NOMO-1 (cell line): ENCODE results near the gene RHOG.

Experiments used
- DNase-seq, 2 experiments: peaks; one replicate each; lab custom pipeline; 2025; ENCODE audit not compliant: unreplicated experiment in 2 of 2; lab: John Stamatoyannopoulos, UW

RHOG gene

DNA sequence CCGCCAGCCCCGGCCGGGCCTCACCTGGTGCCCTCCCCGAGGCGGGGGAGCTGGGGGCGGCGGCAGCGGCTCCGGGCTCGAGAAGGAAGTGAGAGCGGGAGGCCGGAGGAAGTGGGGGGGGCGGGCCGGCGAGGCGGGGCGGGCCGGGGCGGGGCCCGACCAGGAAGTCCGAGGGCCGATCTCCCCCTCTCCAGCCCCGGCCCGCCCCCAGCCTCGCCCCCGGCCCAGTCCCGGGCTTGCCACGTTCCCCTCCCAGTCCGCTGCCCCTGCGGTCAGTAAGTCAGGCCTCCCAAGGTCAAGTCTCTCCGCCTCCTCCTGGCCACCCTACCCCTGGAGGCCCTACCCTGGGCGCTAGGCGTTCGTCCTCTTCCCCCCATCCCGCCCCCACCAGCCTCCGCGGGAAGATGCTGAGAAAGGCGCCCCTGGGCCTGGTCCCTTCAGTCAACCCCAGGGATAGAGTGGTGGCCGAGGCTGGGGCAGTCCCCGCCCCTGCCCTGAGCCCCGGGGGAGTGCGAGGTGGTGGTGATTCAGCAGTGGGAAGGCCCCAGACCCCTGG, at the start of gene RHOG:
Gene RHOG, minus strand, starts transcription at position 90 of the 556 bp plus-strand sequence. CDS start 12,821 bp downstream, outside the sequence.
- DNase-seq = peak; percentile 88 to 95

DNA sequence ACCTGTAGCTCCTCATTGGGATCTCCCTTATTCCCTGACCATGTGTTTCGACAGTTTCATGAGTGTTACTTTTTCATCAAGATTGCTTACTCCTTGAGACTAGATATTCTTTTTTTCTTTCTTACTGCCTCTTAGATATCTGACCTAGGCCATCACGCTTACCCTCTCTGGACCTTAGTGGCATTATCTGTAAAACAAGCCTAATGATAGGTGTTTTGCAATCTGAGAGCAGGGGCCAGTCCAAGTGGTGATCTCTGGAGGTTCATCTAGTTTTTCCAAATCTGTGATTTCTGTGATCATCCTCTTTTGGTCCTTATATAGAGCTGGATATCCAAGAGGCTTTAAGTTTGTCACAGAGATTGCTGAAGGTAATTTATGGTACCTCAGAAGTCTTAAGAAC, 49.3 kb upstream of the RHOG start:
- no peak for DNase-seq

GRCh38 chr11:3888876-3889275, 48.1 kb upstream of the RHOG start:
- no peak for DNase-seq

DNA sequence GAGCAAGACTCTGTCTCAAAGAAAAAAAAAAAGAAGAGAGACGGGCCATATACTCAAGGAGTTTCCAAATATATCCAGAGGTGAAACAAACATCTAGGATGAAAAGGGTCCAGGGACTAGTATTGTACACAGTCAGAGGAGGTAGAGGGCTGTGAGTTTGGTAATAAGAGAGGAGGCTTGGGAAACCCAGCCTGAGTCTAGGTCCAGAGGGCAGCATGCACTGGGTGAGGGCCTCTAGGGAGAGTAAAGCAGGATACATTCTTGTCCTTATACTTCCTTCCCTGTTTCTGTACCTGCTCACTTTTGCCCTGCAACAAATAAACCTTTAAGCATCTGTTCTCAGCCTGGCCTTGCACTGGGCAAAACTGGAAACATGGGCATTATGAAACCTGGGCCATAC, 46.2 kb upstream of the RHOG start:
- no peak for DNase-seq

DNA sequence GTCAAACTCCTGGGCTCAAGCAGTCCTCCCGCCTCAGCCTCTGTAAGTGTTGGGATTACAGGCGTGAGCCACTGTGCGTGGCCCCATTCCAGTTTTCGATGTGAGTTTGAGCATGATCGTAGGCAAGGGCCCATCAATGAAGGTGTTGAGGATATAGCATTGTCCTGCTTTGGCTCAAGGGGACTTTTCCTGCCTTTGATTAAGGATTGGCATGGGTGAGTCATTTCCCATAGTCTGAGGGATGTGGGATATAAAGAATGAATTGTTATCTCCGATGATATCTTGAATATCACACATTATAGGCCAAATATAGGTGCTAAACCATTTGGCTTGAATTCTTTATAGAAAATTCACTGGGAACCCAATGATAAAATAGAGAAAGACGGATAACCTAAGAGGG, 45.1 kb upstream of the RHOG start:
- DNase-seq = no peak

- DNase-seq = no peak
These were observed 41.9 kb upstream of the RHOG start for GRCh38 chr11:3882655-3883054.

GRCh38 chr11:3880724-3881123, 40.0 kb upstream of the RHOG start:
- DNase-seq = no peak

- DNase-seq = no peak
These were observed 39.3 kb upstream of the RHOG start for GRCh38 chr11:3879967-3880542.

- DNase-seq = peak in 1 of 2 experiments; percentile 63
These were observed 38.6 kb upstream of the RHOG start for GRCh38 chr11:3879216-3879966.

GRCh38 chr11:3878258-3878584, 37.5 kb upstream of the RHOG start:
- no peak for DNase-seq

- DNase-seq = no peak
These were observed 36.9 kb upstream of the RHOG start for GRCh38 chr11:3877364-3878257.

- DNase-seq = no peak
These were observed 35.9 kb upstream of the RHOG start for GRCh38 chr11:3876613-3877012.

DNA sequence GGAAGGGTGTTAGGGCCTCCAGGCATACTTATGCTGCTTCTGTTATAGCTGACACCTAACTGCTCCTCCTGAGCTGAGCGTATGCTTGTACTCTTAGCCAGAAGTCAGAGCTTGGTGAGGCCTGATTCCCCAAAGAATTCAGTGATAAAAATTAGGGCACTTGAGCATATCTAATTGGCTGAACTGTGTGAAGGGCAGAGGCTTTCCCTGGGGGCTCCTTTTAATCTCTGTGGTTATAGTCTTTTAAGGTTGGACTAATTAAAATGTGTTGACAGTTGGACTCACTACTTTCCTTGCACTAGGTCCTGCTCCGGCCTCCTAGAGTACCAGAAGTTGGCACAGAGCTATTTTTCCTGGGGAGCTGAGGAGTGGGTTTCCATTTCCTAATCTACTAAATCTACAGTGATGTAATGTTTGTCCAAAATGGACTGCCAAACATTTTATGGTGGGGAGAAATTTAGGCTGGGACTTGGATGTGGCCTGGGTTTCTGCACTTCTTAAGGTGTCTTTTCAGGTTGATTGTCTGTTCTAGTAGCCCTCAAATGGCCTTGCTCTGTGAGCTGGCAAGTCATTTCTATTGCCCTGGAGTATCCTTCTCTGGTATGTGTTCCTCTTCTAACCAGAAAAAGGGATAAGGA, 33.1 kb upstream of the RHOG start:
- DNase-seq = no peak

- DNase-seq = no peak
These were observed 26.7 kb upstream of the RHOG start for GRCh38 chr11:3867209-3868091.

DNA sequence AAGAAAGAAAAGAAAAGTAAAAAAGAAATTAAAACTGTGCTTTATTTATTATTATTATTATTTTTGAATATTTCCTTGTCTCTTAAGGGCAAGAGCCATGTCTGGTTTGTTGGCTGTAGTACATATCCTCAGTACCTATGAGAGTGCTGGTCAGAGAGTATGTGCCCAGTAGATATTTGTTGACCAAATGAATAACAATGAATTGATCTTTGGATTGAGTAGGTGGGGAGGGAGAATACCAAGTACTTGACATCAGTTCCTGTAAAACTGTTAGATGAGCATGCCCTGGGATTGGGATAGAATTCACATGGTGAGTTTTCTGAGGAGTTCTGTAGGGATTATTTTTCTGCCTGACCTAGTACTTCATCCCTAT, 26.1 kb upstream of the RHOG start:
- DNase-seq = no peak

DNA sequence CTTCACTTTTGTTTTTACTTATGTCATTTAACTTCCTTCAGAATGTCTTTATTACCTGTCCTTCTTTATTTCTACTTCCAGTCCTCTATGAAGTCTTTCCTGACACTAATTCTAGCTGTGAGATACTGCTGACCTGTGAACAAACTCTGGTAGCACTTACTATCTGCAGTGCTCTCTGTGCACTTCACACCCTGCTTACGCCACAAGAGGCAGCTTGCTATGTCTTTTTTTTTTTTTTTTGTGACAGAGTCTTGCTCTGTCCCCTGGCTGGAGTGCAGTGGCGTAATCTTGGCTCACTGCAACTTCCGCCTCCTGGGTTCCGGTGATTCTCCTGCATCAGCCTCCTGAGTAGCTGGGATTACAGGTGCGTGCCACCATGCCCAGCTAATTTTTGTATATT, 25.4 kb upstream of the RHOG start:
- peak; percentile 46 to 59 for DNase-seq

DNA sequence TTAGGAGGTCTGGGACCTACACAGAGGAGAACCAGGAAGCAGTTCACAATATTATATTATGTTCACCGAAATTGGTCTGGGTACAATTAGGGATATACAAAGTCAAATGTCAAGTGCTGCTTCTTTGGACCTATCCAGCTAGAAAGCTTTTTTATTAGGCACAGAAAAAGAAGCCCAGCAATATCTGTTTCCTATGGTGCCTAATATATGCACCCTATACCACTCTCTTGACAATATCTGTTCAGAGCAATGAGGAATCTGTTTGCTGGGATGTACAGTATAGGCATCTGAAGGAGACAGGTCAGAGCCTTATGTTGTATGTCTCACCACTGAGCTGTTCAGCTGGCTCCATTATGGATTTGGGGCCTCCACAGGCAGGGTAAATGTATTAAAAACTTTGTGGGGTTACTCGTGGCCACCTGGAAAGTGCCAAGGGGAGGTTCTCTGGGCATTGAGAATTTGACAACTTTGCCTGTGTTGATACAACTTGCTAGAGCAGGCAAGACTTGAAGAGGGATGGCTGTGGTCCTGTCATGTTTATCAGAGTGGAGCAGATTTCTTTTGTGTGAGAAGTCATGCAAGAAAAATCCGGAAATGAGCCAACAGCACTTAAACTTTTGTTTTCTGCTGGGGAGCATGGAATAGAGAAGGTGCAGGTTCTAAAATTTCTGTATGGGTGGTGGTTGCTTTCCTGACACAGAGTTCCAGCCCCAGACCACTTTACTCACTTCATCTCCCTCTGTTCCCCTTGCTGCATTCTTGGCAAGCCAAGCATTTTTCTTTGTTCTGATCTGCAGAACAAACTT, 24.8 kb upstream of the RHOG start:
- DNase-seq = peak in 1 of 2 experiments; percentile 29

DNA sequence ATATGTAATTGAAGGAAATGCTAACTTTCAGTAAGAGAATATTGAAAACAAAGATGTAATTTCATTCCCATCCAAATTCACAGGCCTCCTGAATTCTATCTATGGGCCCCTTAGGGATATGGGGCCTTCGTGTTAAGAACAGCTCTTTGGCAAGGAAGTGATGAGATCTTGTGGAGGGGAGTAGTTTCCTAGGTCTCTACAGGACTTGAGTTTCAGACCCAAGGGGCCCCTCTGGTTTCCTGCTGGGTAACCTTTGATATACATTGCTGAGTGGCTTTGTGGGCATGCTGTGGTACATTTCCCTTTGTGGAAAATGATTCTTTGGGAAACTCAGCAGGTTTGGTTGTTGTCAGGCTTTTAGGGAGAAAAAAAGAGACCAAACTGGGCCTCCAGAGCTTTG, 20.9 kb upstream of the RHOG start:
- peak in 1 of 2 experiments; percentile 63 for DNase-seq

DNA sequence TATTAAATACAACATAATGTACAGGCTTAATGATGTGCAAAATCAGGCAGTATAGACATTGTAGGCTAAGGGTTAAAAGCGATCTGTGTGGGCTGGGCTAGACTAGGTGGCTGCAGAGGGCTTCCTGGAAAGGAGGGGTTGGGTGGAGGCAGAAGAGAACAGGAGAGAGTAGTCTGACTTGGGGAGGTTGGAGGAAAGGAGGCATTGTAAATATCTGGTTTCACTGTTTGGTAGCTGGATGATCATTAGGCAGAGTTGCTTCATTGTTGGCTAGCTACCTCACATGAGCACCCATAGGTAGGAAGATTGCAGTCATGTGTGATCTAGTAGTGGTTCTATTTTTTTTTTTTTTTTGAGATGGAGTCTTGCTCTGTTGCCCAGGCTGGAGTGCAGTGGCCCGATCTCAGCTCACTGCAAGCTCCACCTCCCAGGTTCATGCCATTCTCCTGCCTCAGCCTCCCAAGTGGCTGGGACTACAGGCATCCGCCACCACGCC, 20.2 kb upstream of the RHOG start:
- peak; percentile 9 to 51 for DNase-seq
